HS-27A (cell line): ENCODE measurements around the gene CAPN11.
"Not testable (repeated sequence)": the region's sequence is repeated elsewhere in the genome, so short reads cannot be mapped to it uniquely, and the experiment has no call there.

Source experiments
- DNase-seq: peaks from one replicate; pipeline ENCODE4 v3.0.0-alpha.2; 2012; ENCODE audit warnings: low read depth, missing footprints

The CAPN11 gene

GRCh38 chr6:44228031-44228430 is 69.4 kb downstream of the CAPN11 start:
- no peak for DNase-seq

GRCh38 chr6:44228433-44228832 is 69.8 kb downstream of the CAPN11 start:
- DNase-seq = no peak

GRCh38 chr6:44228836-44229235 is 70.2 kb downstream of the CAPN11 start:
- no peak for DNase-seq

GRCh38 chr6:44229376-44230033 is 70.9 kb downstream of the CAPN11 start:
- no peak for DNase-seq

GRCh38 chr6:44230034-44230675 is 71.5 kb downstream of the CAPN11 start:
- no peak for DNase-seq

GRCh38 chr6:44231426-44231825 is 72.8 kb downstream of the CAPN11 start:
- not testable (repeated sequence) for DNase-seq

GRCh38 chr6:44232676-44233566 is 74.3 kb downstream of the CAPN11 start:
- no peak for DNase-seq

- DNase-seq = no peak
These were observed 75.0 kb downstream of the CAPN11 start for GRCh38 chr6:44233567-44234100.
